HG02943 (cell line): ENCODE results near the gene TSKS.

Experiments used
- ATAC-seq: cut with Tn5 transposase; IDR thresholded peaks from one replicate; pipeline ENCODE4 v1.9.1; 2021; ENCODE audit warnings: mild to moderate bottlenecking, low read depth, moderate library complexity; ENCODE audit not compliant: unreplicated experiment

TSKS gene

GRCh38 chr19:49763230-49763629, at the start of gene TSKS:
Gene TSKS, minus strand, starts transcription at chr19:49763306. Its CDS starts 59 bp downstream, at chr19:49763247.
- no peak for ATAC-seq

GRCh38 chr19:49812452-49812996, 49.4 kb upstream of the TSKS start:
- no peak for ATAC-seq

GRCh38 chr19:49811328-49811727, 48.2 kb upstream of the TSKS start:
- no peak for ATAC-seq

GRCh38 chr19:49809941-49810389, 46.9 kb upstream of the TSKS start:
- ATAC-seq: no peak

- ATAC-seq: no peak
These were observed 46.2 kb upstream of the TSKS start for GRCh38 chr19:49809160-49809940.

- ATAC-seq: no peak
These were observed 45.6 kb upstream of the TSKS start for GRCh38 chr19:49808711-49809159.

GRCh38 chr19:49807904-49808675, 45.0 kb upstream of the TSKS start:
- ATAC-seq: no peak

- ATAC-seq: no peak
These were observed 44.2 kb upstream of the TSKS start for GRCh38 chr19:49807058-49807903.

GRCh38 chr19:49806620-49806959, 43.5 kb upstream of the TSKS start:
- ATAC-seq: no peak

- no peak for ATAC-seq
These were observed 42.9 kb upstream of the TSKS start for GRCh38 chr19:49805822-49806619.

GRCh38 chr19:49803529-49803856, 40.4 kb upstream of the TSKS start:
- no peak for ATAC-seq

GRCh38 chr19:49802836-49803528, 39.9 kb upstream of the TSKS start:
- no peak for ATAC-seq

- ATAC-seq: no peak
These were observed 39.0 kb upstream of the TSKS start for GRCh38 chr19:49801966-49802661.

- no peak for ATAC-seq
These were observed 38.3 kb upstream of the TSKS start for GRCh38 chr19:49801401-49801888.

GRCh38 chr19:49800771-49801170, 37.7 kb upstream of the TSKS start:
- ATAC-seq: no peak

GRCh38 chr19:49799798-49800376, 36.8 kb upstream of the TSKS start:
- ATAC-seq: no peak

GRCh38 chr19:49799271-49799797, 36.2 kb upstream of the TSKS start:
- no peak for ATAC-seq

GRCh38 chr19:49798574-49798973, 35.5 kb upstream of the TSKS start:
- no peak for ATAC-seq
